Right lung (tissue), 5 donors: ENCODE data around the gene GBX2. TPM values are rescaled to one million over a fixed set of nuclear protein-coding genes. Genes with fewer than 3 reads are reported as not detected.

Experiments used
- DNase-seq, 2 donors: peaks; one replicate each; pipeline ENCODE4 v3.0.0-alpha.2; 2013
- polyA plus RNA-seq, 5 donors: library from polyadenylated mRNA; unstranded; fragments of 120-200 nt; gene quantifications; one replicate each; pipeline versions ENCODE4 v1.2.1 to v1.2.3, GENCODE V29; 2013; ENCODE audit warnings: inconsistent platforms in 1 of 5, low replicate concordance in 1 of 5; ENCODE audit not compliant: insufficient read length in 5 of 5, insufficient read depth in 1 of 5

GBX2 gene
- polyA plus RNA-seq, 5 donors: 0.18 TPM; not detected in 4

DNA sequence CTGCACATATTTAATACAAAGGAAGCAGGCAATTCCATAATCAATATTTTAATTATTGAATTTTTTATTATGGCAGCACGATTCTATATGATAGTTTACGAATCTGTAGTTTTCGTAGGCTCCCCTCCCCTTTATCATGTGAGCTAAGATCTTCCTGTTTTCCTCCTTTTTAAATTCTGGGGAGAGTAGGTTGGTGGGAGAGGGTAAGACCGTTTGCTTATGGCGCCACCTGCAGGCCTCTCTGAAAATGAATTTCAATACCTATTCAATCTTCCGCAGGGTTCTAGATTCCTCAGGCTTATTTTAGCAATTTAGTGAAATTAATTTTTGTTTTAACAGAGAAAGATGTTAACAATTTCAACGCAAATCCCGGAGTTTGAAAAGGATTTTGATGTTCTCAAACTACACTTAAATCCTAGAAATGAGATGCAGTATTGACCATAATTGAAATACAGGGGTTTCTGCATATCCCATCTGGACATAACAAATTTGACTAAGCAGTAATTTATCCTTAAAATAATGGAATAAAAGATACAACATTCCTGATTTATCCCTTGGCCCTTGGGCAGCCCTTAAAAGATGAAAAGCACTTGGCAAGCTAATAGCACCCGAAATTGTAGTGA lies 12.8 kb upstream of the GBX2 start:
- DNase-seq: no peak

DNA sequence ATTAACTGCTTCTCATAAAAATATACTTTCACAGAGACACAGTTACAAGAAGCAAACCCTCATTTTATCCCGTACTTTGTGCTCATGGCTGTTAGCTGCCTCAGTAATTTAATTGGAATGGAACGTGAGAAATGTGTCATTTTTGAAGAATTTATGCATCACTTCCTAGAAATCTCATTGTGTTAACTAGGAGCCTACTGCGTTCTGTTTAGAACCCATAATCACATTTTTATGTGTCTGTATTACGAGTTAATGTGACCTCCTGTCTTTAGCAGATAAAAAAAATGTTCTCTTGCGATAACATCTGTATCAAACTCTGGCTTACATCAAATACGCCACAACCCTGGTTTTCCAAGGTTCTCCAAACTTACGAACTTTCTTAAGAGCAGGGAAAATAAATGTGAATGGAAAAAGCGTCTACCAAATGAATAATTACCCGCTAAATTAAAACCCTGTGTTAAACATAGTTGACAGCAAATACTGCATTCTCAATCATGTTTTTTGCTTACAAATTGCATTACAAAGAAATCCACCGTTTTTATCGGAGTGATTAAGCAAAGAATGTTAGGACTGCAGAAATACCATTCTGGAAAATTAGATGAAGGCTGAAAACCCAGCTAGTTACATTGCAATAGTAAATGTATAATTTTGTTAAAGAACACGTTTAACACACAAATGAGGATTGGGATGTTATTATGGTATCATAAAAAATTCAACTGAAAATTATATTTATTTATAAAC lies 12.1 kb upstream of the GBX2 start:
- no peak for DNase-seq

DNA sequence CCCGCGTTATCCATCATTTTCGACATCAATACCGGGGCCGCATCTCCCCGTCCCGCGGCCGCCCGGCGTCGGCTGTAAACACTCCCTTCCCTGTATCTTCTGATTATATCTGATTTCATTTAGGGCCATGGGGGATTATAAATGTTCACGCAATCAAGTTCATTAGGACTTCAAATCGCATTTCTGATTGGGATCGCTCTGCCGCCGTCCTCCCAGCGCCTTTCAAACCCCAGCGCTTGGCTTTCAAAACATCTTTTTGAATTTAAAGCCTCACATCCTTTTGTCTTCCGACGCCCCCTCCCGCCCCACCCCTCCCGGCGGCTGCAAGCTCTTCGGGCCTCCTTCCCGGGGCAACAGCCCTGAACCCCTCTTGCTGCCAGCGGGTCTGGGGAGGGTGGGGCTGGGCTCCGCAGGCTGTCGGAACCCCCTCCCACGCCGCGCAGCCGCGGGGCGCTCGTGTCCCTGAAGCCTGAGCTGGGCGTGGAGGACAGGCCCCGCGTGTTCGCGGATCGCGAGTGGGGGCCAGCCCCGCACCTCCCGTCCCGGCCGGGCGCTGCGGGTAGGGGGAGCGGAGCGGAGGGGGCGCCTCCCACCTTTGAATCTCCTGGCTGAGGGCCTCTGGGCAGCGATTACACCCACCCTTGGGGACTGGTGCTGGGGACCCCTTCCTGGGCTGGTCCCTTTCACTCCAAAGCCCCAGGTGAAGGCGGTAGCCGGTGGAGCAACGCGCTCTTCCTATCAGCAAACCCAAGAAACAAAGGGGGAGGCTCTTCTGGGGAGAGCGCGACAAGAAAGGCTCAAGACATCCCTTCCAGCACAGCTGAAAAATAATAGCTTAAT lies 11.3 kb upstream of the GBX2 start:
- DNase-seq: no peak

DNA sequence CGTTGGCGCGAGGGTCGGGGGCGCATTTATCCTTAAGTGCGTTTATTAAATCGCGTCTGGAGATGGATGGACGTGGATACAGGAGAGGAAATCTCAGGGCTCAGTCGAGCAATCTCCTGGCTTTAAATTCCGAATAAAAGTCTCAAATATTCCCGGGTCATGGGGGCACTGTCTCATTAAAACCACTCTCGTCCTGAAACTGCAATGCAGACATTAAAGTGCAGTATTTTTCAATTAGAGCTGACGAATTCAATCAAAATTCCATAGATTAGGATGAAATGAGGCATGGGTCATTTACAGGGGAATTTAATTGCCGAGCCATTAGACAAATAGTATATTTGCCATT lies 10.7 kb upstream of the GBX2 start:
- DNase-seq: no peak

DNA sequence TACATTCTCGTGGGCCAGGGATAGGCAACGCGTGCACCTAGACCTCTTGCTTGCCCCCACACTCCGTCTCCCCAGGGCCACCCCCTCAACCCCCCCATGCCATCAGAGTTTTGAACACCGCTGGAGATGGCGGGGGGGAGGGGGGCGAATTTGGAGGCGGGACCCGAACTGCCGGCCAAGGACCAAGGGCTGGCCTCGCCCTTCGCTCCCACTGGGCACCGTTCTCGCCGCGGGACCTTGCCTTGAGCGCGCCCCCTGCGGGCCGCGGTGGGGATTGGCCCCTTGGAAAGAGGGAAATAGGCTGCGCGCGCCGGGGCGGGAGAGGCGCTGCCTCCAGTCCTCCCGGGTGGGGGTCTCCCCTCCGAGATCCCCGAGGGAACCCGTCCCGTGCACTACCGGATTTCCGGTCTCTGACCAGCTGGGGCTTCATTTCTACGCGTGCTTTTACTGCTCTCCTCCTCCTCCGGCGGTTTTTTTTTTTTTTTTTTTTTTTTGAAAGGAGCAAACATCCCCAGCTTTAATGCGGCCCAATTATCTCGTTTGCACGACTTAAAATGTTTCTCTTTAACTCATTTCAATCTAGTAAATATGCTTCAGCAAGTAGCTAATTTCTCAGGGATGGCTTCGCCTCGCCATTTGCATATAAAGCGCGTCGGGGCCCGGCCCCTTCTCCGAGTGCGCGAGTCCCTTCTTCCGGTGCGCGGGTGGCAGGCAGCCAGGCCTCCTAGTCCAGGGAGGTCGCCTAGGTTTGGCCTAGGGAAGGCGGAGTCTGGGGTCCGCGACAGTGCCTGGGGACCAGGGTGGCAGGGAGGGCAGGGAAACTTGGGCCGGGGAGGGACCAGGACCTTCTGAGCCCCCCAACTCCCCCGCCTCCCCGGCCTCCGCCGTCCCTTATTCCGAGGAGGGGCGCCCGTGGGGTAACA lies 10.0 kb upstream of the GBX2 start:
- DNase-seq: no peak

- no peak for DNase-seq
Observed at GRCh38 chr2:236177604-236177966, 9.4 kb upstream of the GBX2 start.

- DNase-seq: no peak
Observed at GRCh38 chr2:236176951-236177350, 8.8 kb upstream of the GBX2 start.

GRCh38 chr2:236176417-236176816 lies 8.2 kb upstream of the GBX2 start:
- no peak for DNase-seq

DNA sequence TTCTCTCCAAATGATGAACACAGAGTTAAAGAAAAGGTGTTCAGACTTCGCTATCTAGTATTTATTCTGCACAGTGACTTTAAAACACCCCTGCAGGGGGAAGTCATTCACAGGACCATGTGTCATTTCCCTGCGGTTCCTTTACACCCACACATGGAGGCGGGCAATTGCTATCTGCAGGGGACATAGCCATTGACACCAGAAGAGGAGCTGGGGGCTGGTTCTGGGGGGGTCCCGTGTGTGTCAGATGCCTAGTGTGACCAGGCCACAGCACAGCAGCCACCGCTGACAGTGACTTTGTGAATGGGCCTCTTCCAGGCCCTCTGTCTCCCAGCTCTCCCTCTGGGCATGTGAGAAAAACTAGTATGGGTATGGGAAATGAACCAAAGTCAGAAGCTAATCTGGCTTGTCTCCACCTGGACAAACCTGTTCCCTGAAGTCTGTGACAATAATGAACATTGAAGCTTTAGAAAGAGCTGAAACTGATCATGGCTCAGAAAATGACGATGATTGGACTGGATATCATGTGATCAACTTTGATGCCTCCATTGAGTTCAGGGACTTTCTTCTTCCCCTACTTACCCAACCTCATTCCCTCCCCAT lies 7.5 kb upstream of the GBX2 start:
- DNase-seq: no peak

DNA sequence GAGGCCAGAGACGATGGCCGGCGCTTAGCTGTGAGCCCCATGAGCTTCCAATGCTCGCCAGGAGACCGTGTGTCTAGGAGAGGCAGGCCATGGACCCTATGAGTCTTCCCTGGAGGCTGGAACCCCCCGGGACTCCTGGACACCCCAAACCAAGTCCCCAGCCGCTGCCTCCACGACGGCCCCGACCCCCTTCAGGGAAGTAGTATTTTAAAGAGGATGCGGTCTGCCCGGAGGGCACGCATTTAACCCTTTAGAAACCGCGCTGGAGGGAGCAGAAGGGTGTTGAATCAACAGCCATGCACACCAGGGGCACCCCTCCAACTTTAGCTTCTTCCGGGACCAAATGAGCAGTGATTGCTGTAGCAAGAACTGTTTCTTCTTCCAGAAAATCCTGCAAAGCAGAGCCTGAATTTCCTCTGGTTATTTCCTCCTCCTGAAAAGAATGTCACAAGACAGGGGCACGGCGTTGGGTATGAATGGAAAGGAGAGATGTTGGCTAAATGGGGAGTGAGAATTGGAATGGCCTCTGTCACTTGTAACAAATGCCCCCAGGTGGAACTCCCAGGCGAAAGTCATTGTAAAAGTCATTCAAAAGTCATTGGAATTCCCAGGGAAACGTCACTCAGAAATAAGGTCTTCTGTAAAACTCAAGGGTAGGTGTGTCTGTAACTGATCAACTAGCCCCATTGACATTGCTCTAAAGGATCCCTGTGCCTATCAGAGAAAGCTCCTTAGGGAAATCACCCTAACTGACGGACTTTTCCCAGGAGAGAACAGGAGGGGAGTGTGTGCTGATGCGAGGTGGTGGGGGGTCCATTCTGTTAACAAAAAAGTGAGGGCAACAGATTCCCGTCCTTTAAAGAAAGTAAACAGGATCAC lies 5.8 kb upstream of the GBX2 start:
- no peak for DNase-seq

- DNase-seq: no peak
Observed at GRCh38 chr2:236173036-236173728, 5.0 kb upstream of the GBX2 start.

- DNase-seq: no peak
Observed at GRCh38 chr2:236172255-236173035, 4.3 kb upstream of the GBX2 start.

DNA sequence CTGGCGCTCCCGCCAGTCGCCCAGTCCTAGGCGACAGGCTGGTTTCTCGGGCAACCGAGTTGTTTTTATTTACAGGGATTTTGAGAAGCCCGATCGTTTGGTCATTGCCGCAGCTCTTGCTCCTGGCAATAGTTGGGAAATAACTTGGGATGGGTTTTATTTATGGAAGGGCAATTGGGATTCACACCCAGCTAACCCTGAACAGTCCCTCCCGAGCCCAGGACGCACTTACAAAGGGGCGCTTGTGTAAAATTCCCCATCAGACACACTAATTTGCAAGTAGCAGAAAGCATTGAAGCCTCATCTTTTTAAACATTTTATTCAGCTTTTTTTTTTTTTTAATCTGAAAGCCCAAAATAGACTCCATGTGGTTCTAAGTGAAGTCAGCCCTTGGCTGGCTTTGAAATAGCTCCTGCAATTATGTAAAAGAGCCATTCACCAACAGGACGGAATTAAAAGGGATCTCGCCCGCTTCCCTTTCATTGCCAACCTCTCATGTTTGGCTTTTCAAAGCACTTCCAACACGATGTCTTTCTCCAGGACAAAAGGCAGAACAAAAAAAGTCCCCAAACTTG lies 3.6 kb upstream of the GBX2 start:
- no peak for DNase-seq

DNA sequence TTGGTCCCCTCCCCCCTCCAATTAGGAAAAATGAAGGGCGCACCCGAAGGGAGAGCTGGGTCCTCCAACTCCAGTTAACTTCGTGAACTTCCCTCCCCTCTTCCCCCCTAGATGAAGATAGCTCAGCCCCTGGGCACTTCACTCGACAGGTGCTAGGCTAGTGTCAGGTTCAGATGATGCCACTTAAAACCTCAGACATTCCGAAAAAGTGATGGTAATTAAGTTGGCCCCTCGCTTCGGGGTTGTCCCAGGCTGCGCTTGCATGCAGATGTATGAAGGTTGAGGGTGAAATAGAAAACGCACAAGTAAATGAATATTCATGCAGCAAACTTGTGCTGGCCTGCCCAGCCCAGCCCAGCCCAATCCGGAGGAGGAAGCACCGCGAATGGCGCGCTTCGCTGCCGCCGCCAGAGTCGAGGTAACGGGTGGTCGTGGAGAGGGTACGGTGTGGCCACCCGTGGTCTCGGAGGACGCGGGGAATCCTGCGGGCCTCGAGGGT lies 3.0 kb upstream of the GBX2 start:
- no peak for DNase-seq

DNA sequence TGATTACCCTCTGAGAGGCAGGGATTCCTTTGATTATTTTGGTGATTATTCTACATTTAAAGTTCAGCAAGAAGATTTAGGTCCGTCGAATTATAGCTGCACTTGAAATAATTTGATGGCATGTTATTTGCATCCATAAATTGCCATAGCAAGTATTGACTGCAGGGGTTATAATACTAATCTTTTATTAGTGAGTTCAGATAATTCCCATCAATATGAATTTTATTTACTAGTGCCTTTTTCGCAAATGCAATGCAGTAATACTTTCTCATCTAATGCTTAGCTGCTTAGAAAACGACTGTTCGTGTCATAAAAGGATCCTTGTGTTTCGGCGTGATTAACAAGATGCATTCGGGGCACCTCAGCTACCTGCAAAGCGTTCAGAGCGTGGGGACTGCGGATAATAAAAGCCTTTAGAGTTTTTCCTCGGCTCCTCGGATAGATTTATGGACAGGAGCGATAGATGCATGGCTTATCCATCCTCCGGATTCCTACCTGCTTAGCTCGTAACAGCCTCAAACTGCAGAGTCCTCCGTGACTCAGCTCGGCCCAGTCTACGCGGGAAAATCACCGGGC lies 2.5 kb upstream of the GBX2 start:
- DNase-seq: no peak

DNA sequence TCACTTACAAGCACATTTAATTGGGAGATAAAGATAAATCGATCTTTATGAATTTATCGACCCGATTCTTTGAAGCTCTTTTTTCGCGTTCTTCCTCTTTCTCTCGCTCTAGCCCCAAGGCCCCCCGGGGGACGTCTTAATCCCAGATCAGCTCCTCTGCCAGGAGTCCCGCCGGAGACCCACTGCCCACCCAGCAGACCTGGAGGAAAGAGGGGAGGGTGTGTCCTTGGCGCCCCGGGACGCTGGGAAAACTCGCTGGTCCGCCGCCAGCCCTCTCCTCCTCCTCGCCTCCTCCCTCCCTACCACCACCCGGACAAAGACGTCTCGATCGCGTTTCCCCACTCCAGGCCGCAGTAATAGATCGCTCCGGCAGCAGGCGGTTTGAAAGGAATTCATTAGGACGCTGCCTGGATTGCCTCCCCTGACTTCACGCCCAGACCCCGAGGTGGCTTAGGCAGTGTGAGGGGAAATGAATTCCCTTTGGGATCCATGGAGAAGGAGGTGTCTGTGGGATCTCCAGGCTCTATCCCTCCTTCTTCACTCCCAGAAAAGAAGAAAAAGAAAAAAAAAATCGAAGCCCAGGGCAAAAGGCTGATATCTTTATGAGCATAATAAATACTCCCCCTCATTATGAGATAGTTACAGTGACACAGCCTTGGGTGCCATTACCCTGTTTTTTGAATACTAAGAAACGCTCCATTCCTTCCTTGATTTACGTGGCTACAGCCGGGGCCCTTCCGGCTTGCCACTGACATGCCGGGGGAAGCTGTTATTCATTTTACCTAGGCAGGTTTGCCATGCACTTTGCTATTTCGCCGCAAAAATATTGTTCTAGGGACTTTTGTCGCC lies 1.8 kb upstream of the GBX2 start:
- no peak for DNase-seq

- no peak for DNase-seq
Observed at GRCh38 chr2:236169151-236169721, 1.1 kb upstream of the GBX2 start.
